GM18505 (cell line): ENCODE data around the gene INTS3.
"Not testable (repeated sequence)": the region's sequence is repeated elsewhere in the genome, so short reads cannot be mapped to it uniquely, and the experiment has no call there.

Source experiments
- ATAC-seq: cut with Tn5 transposase; IDR thresholded peaks from one replicate; pipeline ENCODE4 v1.9.1; 2021; ENCODE audit not compliant: unreplicated experiment
- POLR2A ChIP-seq: IDR thresholded peaks from 4 replicates; pipeline ENCODE4 v1.6.1; 2011; ENCODE audit warnings: borderline replicate concordance; ENCODE audit not compliant: insufficient read depth, insufficient read length; ENCODE audit errors: extremely low read depth

The INTS3 gene

GRCh38 chr1:153775458-153776327, 47.8 kb downstream of the INTS3 start:
- TF ChIP-seq POLR2A, result peak; percentile 67
- peak; percentile 41 for ATAC-seq

DNA sequence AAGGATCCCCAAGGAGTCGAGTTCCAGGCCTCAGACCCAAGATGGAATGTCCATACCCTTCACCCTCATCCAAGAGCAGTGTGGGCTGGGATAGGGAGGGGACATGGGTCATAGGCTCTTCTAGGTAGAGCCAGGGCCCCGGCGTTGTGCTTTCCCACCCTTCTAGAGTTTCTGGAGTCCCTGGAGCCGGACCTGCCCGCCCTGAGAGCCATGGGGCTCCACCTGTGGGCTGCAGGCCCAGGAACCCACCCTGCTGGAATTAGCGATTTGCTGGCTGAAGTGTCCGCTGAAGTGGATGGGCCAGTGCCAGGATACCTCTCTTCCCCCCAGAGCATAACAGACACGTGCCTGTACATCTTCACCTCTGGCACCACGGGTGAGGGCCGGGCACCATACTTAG, 48.5 kb downstream of the INTS3 start:
- no peak for ATAC-seq
- no peak for TF ChIP-seq POLR2A

DNA sequence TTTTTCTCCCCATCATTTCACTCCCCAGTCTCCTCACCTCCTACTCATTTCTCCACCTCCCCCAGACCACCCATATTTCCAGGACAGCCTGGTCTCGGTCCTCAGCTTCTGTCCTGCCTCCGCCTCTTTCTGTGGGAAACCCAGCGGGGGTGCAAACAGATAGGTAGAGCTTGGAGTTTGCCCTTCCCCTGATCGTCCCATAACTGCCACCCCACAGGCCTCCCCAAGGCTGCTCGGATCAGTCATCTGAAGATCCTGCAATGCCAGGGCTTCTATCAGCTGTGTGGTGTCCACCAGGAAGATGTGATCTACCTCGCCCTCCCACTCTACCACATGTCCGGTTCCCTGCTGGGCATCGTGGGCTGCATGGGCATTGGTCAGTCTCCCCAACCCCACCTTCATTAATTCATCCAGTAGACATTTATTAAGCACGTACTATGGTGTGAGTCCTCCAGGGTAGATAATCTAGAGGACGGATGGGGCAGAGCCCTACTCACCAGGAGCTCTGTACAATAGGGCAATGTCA, 49.1 kb downstream of the INTS3 start:
- ATAC-seq, result no peak
- no peak for TF ChIP-seq POLR2A

DNA sequence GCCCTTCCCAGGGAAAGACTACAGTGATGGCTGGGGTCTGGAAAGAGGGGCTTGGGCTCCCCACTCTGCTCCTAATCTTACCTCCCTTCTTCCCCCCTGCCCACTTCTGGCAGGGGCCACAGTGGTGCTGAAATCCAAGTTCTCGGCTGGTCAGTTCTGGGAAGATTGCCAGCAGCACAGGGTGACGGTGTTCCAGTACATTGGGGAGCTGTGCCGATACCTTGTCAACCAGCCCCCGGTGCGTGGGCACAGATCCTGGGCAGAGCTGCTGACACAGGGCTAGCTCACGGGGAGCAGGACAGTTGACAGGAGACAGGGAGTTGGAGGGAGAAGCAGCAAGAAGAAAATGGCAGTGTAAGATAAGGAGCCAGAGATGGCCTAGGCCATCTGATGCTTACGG, 49.8 kb downstream of the INTS3 start:
- no peak for TF ChIP-seq POLR2A
- ATAC-seq, result no peak

DNA sequence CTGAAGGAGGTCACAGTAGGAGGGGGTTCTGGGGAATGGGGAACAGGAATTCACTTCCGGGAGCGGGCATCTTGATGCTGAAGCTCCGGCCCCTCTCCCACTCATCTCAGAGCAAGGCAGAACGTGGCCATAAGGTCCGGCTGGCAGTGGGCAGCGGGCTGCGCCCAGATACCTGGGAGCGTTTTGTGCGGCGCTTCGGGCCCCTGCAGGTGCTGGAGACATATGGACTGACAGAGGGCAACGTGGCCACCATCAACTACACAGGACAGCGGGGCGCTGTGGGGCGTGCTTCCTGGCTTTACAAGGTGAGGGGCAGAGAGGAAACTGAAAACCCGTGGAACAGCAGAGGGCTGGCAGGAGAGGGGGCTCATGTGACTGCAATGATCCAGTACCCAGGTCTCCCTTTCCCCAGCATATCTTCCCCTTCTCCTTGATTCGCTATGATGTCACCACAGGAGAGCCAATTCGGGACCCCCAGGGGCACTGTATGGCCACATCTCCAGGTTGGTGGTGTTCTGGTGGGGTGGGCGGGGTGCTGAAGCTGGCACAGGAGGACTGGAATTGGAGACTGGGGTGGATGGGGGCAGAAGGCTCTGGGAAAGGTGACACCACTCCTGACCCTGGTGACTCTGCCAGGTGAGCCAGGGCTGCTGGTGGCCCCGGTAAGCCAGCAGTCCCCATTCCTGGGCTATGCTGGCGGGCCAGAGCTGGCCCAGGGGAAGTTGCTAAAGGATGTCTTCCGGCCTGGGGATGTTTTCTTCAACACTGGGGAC, 50.4 kb downstream of the INTS3 start:
- no peak for ATAC-seq
- TF ChIP-seq POLR2A, result no peak

DNA sequence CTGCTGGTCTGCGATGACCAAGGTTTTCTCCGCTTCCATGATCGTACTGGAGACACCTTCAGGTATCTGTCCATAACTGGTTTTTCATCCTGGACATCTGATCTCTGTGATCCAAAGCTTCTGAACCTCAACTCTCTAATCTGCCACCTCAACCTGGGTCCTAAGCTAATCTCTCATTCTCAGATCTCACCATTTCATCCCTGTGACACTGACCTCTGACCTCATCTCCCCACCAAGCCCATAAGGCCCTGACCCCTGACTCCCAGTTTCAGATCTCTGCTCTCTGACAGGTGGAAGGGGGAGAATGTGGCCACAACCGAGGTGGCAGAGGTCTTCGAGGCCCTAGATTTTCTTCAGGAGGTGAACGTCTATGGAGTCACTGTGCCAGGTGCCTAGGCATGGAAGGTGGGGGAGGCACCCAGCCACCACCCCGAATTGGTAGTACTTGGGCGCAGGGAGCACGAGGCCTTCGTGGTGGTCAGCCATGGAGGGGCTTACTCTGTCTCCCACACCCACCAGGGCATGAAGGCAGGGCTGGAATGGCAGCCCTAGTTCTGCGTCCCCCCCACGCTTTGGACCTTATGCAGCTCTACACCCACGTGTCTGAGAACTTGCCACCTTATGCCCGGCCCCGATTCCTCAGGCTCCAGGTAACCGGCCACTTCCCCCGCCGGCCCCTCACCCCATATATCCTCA, 51.1 kb downstream of the INTS3 start:
- TF ChIP-seq POLR2A, result no peak
- ATAC-seq, result no peak

DNA sequence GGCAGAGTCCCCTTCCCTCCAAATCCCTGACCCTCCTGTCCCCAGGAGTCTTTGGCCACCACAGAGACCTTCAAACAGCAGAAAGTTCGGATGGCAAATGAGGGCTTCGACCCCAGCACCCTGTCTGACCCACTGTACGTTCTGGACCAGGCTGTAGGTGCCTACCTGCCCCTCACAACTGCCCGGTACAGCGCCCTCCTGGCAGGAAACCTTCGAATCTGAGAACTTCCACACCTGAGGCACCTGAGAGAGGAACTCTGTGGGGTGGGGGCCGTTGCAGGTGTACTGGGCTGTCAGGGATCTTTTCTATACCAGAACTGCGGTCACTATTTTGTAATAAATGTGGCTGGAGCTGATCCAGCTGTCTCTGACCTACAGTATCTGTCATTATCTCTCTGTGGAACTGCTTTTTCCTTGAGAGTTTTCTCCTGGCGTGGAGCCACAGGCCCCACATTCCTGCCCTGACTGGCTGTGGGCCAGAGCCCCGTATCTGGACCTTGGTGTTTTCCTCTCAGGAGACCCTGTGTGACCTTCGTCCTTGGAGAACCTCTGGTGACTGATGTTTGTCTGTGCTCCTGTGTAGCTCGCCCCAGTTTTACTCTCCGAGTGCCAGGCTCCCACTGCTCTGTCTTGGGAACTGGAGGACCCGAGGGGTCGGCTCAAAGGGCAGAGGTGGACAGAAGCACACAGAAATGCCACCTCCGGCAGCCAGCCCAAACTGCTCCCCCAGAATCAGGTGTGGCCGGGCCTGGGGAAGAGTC, 52.1 kb downstream of the INTS3 start:
- no peak for TF ChIP-seq POLR2A
- no peak for ATAC-seq

- ATAC-seq, result no peak
- no peak for TF ChIP-seq POLR2A
Measured at GRCh38 chr1:153780551-153780950, 52.7 kb downstream of the INTS3 start.

- ATAC-seq, result not testable (repeated sequence)
Measured at GRCh38 chr1:153782648-153783047, 54.8 kb downstream of the INTS3 start.

DNA sequence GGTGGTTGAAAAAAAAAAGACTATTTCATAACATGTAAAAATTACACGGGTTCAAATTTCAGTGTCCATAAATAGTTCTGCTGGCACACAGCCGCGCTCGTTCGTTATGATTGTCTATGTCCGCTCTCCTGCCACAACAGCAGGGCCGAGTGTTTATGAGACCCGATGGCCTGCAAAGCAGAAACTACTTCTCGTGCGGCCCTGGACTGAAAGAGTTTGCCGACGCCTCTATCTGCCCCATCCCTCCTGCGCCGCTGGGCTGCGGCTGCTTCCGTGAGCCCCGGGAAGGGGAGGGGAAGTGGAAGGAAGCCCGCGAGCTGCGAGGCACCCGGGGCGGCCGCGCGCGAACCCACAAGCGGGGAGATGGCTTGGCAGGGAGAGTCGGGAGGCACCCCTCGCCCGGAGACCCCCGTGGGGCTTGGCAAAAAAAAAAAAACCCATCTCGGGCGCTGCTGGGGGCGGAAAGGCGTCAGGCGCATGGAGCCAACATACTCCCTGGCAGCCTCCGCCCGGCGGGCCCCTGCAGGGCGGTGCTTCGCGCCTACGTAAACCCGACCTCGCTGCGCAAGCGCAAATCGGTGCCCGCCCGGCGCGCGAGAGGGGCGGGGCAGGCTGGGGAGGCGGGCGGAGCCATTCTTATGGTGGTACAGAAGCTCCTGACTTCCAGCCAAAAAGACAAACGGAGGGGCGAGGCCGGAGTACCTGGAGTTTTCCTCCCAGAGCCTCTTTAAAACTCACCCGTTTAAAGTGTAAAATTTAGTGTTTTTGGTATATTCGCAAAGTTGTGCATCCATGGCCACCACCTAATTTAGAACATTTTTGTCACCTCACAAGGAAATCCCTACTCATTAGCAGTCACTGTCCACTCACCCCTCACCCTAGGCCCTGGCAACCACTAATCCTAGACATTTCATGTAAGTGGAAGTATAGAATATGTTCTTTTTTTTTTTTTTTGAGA, 55.7 kb downstream of the INTS3 start:
- TF ChIP-seq POLR2A, result peak; percentile 98
- peak; percentile 85 for ATAC-seq

DNA sequence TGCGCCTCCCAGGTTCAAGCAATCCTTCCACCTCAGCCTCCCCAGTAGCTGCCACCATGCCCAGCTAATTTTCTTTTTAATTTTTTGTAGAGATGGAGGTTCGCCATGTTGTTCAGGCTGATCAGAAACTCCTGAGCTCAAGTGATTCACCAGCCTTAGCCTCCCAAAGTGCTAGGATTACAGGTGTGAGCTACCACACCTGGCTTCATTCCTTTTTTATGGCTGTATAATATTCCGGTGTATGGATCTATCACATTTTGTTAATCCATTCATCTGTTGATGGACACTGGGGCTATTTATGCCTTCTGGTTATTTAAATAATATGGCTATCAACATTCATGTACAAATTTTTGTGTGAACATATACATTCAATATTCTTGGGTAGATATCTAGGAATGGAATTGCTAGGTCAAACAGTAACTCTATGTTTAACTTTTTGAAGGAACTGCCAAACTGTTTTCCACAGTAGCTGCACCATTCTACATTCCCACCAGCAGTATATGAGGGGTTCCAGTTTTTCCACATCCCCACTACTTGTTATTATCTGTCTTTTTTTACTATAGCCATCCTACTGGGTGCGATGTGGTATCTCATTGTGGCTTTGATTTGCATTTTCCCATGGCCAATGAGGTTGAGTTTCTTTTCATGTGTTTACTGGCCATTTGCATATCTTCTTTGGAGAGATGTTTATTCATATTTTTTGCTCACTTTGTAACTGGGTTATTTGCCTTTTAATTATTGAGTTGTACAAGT, 58.4 kb downstream of the INTS3 start:
- TF ChIP-seq POLR2A, result no peak
- ATAC-seq, result no peak

DNA sequence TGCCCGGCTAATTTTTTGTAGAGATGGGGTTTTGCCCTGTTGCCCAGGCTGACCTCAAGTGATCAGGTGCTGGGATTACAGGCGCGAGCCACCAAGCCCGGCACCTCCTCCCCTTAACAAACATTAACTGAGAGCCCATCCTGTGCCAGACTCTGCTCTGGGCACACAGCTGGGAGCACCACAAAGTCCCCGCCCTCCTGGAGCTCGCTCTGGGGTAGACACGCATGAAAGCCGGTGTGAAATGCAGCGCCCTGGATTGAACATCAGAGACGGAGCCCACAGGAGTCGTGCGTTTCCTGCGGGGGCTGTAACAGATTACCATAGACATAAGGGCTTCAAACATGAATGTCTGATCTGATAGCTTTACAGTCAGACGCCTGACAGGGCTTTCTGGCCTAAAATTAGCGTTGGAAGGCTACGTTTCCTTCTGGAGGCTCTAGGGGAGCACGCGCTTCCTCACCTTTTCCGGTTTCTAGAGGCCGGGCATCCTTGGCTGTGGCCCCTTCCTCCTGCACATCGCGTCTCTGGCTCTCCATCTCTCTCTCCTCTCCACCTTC, 61.7 kb downstream of the INTS3 start:
- no peak for TF ChIP-seq POLR2A
- no peak for ATAC-seq
